Epithelial cell of prostate (primary cell): Measurements from ENCODE around the gene MAP2K4.
"Not testable (repeated sequence)": the region's sequence is repeated elsewhere in the genome, so short reads cannot be mapped to it uniquely, and the experiment has no call there.

Experiments used
- DNase-seq: peaks from one replicate; pipeline ENCODE4 v3.0.0-alpha.2; 2011; ENCODE audit warnings: low read depth, low spot score
- H3K27ac ChIP-seq: fragments of 450-650 bp; 2 replicates; pipeline ENCODE4 v1.5.1; 2017; ENCODE audit warnings: mild to moderate bottlenecking

The MAP2K4 gene

GRCh38 chr17:12134587-12134986 lies 113.9 kb downstream of the MAP2K4 start:
- no peak for DNase-seq
- H3K27ac ChIP-seq: no peak overlapping the region

- no peak for DNase-seq
- no peak overlapping the region for H3K27ac ChIP-seq
These were observed 115.6 kb downstream of the MAP2K4 start for GRCh38 chr17:12136243-12136642.

GRCh38 chr17:12136646-12137045 lies 116.0 kb downstream of the MAP2K4 start:
- H3K27ac ChIP-seq: no peak overlapping the region

GRCh38 chr17:12137859-12138258 lies 117.2 kb downstream of the MAP2K4 start:
- DNase-seq: no peak
- no peak overlapping the region for H3K27ac ChIP-seq

More at GRCh38 chr17:12136646-12137045, 116.0 kb downstream of the MAP2K4 start:
- no peak for DNase-seq

- no peak for DNase-seq
- no peak overlapping the region for H3K27ac ChIP-seq
These were observed 120.0 kb downstream of the MAP2K4 start for GRCh38 chr17:12140685-12141084.

- DNase-seq, H3K27ac ChIP-seq: not testable (repeated sequence)
These were observed 141.5 kb downstream of the MAP2K4 start for GRCh38 chr17:12162187-12162586.

- no peak overlapping the region for H3K27ac ChIP-seq
- no peak for DNase-seq
These were observed 143.4 kb downstream of the MAP2K4 start for GRCh38 chr17:12164085-12164484.

- no peak for DNase-seq
- H3K27ac ChIP-seq: no peak overlapping the region
These were observed 158.1 kb downstream of the MAP2K4 start for GRCh38 chr17:12178644-12179330.

- no peak overlapping the region for H3K27ac ChIP-seq
- DNase-seq: no peak
These were observed 160.1 kb downstream of the MAP2K4 start for GRCh38 chr17:12180644-12181261.

- DNase-seq: no peak
- no peak overlapping the region for H3K27ac ChIP-seq
These were observed 167.0 kb downstream of the MAP2K4 start for GRCh38 chr17:12187658-12188057.

- DNase-seq: no peak
- no peak overlapping the region for H3K27ac ChIP-seq
These were observed 172.6 kb downstream of the MAP2K4 start for GRCh38 chr17:12193144-12193735.
